ENCODE measurements around the gene NFKBIA.

Gene NFKBIA

GRCh38 chr14:35410858-35411257 is 6.3 kb upstream of the NFKBIA start:
- TF ChIP-seq CTCF (IDR thresholded peaks at IDR 0.05; ENCODE audit: low read depth, low read length): no peak
- no peak for DNase-seq (ENCODE audit: low read depth, low spot score)
- no peak overlapping the region for H3K4me3 ChIP-seq (ENCODE audit: low read depth, low read length)
- in situ Hi-C loops (cut with HindIII; ENCODE audit: low sequenced_read_pairs): no loop called here

- DNase-seq (ENCODE audit: low read depth, low spot score): no peak
- H3K4me3 ChIP-seq (ENCODE audit: low read depth, low read length): no peak overlapping the region
- TF ChIP-seq CTCF (IDR thresholded peaks at IDR 0.05; ENCODE audit: low read depth, low read length): no peak
- in situ Hi-C loops (cut with HindIII; ENCODE audit: low sequenced_read_pairs): no loop called here
Observed at GRCh38 chr14:35409595-35409994, 5.0 kb upstream of the NFKBIA start.

GRCh38 chr14:35408026-35408425 is 3.5 kb upstream of the NFKBIA start:
- H3K4me3 ChIP-seq (ENCODE audit: low read depth, low read length): no peak overlapping the region
- DNase-seq (ENCODE audit: low read depth, low spot score): no peak

GRCh38 chr14:35407306-35407630 is 2.7 kb upstream of the NFKBIA start:
- H3K4me3 ChIP-seq (ENCODE audit: low read depth, low read length): no peak overlapping the region
- no peak for TF ChIP-seq CTCF (IDR thresholded peaks at IDR 0.05; ENCODE audit: low read depth, low read length)
- in situ Hi-C loops (cut with HindIII; ENCODE audit: low sequenced_read_pairs): no loop called here
- DNase-seq (ENCODE audit: low read depth, low spot score): no peak

More at GRCh38 chr14:35408026-35408425, 3.5 kb upstream of the NFKBIA start:
- in situ Hi-C loops (cut with HindIII; ENCODE audit: low sequenced_read_pairs): no loop called here
- TF ChIP-seq CTCF (IDR thresholded peaks at IDR 0.05; ENCODE audit: low read depth, low read length): no peak

- H3K4me3 ChIP-seq (ENCODE audit: low read depth, low read length): no peak overlapping the region
- in situ Hi-C loops (cut with HindIII; ENCODE audit: low sequenced_read_pairs): no loop called here
- DNase-seq (ENCODE audit: low read depth, low spot score): peak; percentile 67
- TF ChIP-seq CTCF (IDR thresholded peaks at IDR 0.05; ENCODE audit: low read depth, low read length): peak; percentile 83
Observed at GRCh38 chr14:35406506-35407305, 2.2 kb upstream of the NFKBIA start.

- no peak for TF ChIP-seq CTCF (IDR thresholded peaks at IDR 0.05; ENCODE audit: low read depth, low read length)
- no peak for DNase-seq (ENCODE audit: low read depth, low spot score)
- in situ Hi-C loops (cut with HindIII; ENCODE audit: low sequenced_read_pairs): no loop called here
- no peak overlapping the region for H3K4me3 ChIP-seq (ENCODE audit: low read depth, low read length)
Observed at GRCh38 chr14:35406090-35406489, 1.5 kb upstream of the NFKBIA start.
